ENCODE results near the gene SYK. TPM values are rescaled to one million over a fixed set of nuclear protein-coding genes. Genes with fewer than 3 reads are reported as not detected.
"Not testable (repeated sequence)": the region's sequence is repeated elsewhere in the genome, so short reads cannot be mapped to it uniquely, and the experiment has no call there.

Gene SYK
- total and polyA plus RNA-seq, 2 donors (not counting 1 experiment from before 2014, with no cell fraction given), result not detected

- Histone ChIP-seq H3K27me3 (ENCODE audit: control insufficient read depth, insufficient read depth, low read length) (no peaks in the 10 kb centered on the region), H3K79me2 (ENCODE audit: control insufficient read depth, insufficient read depth, low read length) (no peaks in the 10 kb centered on the region), H3K4me1 (ENCODE audit: control insufficient read depth, extremely low read depth, insufficient read depth, low read length) (no peaks in the 10 kb centered on the region), H3K36me3 (ENCODE audit: control insufficient read depth, insufficient read depth, low read length) (no peaks in the 10 kb centered on the region), H3K27ac (ENCODE audit: insufficient read depth, low read length) (no peak overlapping the region), H3K9me3 (ENCODE audit: control insufficient read depth, insufficient read depth, low read depth, low read length) (no peaks in the 10 kb centered on the region), H3K9ac (ENCODE audit: insufficient read depth, low read length) (no peak overlapping the region), H3K4me3 (replicated peaks in 1 of 4; ENCODE audit: control extremely low read depth in 1 of 4, insufficient read depth in 1 of 4, low read depth in 3 of 4, low read length in 4 of 4) (no peak overlapping the region), H3K4me2 (ENCODE audit: extremely low read depth, insufficient read depth, low read length) (no peak overlapping the region), H4K20me1 (ENCODE audit: control insufficient read depth, extremely low read depth, insufficient read depth, low read length) (no peaks in the 10 kb centered on the region), H2AFZ (ENCODE audit: low read length) (no peak overlapping the region)
- TF ChIP-seq EZH2 (IDR thresholded peaks at IDR 0.05; ENCODE audit: low read length, missing control alignments), result no peak
- TF ChIP-seq, protein P1, sequence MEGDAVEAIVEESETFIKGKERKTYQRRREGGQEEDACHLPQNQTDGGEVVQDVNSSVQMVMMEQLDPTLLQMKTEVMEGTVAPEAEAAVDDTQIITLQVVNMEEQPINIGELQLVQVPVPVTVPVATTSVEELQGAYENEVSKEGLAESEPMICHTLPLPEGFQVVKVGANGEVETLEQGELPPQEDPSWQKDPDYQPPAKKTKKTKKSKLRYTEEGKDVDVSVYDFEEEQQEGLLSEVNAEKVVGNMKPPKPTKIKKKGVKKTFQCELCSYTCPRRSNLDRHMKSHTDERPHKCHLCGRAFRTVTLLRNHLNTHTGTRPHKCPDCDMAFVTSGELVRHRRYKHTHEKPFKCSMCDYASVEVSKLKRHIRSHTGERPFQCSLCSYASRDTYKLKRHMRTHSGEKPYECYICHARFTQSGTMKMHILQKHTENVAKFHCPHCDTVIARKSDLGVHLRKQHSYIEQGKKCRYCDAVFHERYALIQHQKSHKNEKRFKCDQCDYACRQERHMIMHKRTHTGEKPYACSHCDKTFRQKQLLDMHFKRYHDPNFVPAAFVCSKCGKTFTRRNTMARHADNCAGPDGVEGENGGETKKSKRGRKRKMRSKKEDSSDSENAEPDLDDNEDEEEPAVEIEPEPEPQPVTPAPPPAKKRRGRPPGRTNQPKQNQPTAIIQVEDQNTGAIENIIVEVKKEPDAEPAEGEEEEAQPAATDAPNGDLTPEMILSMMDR (conservative IDR thresholded peaks at IDR 0.05 in 1 of 2, IDR thresholded peaks at IDR 0.05 in 1 of 2; ENCODE audit: low read depth in 1 of 2, low read length in 2 of 2), result no peak
- no peak for DNase-seq (ENCODE audit: low read depth in 2 of 2)
Measured at GRCh38 chr9:90787771-90788460, 13.7 kb upstream of the SYK start.

DNA sequence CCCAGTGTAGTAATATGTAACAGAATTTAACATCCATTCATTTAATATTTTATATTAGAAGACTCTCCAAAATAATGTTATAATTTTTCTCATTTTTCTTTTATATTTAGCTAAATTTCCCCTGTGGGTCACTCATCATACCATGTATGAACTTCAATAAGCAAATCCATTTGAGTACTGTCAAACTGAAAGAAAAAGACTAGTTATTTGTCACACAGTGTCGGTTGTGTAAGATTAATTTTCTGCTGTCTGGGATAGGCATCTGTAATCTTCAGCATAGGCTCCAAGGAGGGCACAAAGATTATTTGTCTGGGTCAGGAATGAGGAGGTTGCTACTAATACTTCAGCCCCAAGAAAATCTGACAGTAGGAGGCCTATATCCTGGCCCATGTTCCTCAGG, 13.1 kb upstream of the SYK start:
- not testable (repeated sequence) for H3K9me3 ChIP-seq (ENCODE audit: control insufficient read depth, insufficient read depth, low read depth, low read length); H3K36me3 ChIP-seq (ENCODE audit: control insufficient read depth, insufficient read depth, low read length); H3K4me1 ChIP-seq (ENCODE audit: control insufficient read depth, extremely low read depth, insufficient read depth, low read length); H4K20me1 ChIP-seq (ENCODE audit: control insufficient read depth, extremely low read depth, insufficient read depth, low read length); H3K27me3 ChIP-seq (ENCODE audit: control insufficient read depth, insufficient read depth, low read length); H3K4me2 ChIP-seq (ENCODE audit: extremely low read depth, insufficient read depth, low read length); H3K9ac ChIP-seq (ENCODE audit: insufficient read depth, low read length); H3K4me3 ChIP-seq (replicated peaks in 1 of 4; ENCODE audit: control extremely low read depth in 1 of 4, insufficient read depth in 1 of 4, low read depth in 3 of 4, low read length in 4 of 4); H3K27ac ChIP-seq (ENCODE audit: insufficient read depth, low read length); H2AFZ ChIP-seq (ENCODE audit: low read length); DNase-seq (ENCODE audit: low read depth in 2 of 2); H3K79me2 ChIP-seq (ENCODE audit: control insufficient read depth, insufficient read depth, low read length)

- no peak overlapping the region for H3K27ac ChIP-seq (ENCODE audit: insufficient read depth, low read length)
- no peaks in the 10 kb centered on the region for H3K27me3 ChIP-seq (ENCODE audit: control insufficient read depth, insufficient read depth, low read length)
- no peaks in the 10 kb centered on the region for H3K4me1 ChIP-seq (ENCODE audit: control insufficient read depth, extremely low read depth, insufficient read depth, low read length)
- H3K79me2 ChIP-seq (ENCODE audit: control insufficient read depth, insufficient read depth, low read length), result no peaks in the 10 kb centered on the region
- H2AFZ ChIP-seq (ENCODE audit: low read length), result no peak overlapping the region
- no peaks in the 10 kb centered on the region for H4K20me1 ChIP-seq (ENCODE audit: control insufficient read depth, extremely low read depth, insufficient read depth, low read length)
- H3K36me3 ChIP-seq (ENCODE audit: control insufficient read depth, insufficient read depth, low read length), result no peaks in the 10 kb centered on the region
- H3K9me3 ChIP-seq (ENCODE audit: control insufficient read depth, insufficient read depth, low read depth, low read length), result no peaks in the 10 kb centered on the region
- H3K4me2 ChIP-seq (ENCODE audit: extremely low read depth, insufficient read depth, low read length), result no peak overlapping the region
- DNase-seq (ENCODE audit: low read depth in 2 of 2), result no peak
- no peak overlapping the region for H3K4me3 ChIP-seq (replicated peaks in 1 of 4; ENCODE audit: control extremely low read depth in 1 of 4, insufficient read depth in 1 of 4, low read depth in 3 of 4, low read length in 4 of 4)
- no peak overlapping the region for H3K9ac ChIP-seq (ENCODE audit: insufficient read depth, low read length)
- TF ChIP-seq, protein P1 (conservative IDR thresholded peaks at IDR 0.05 in 1 of 2, IDR thresholded peaks at IDR 0.05 in 1 of 2; ENCODE audit: low read depth in 1 of 2, low read length in 2 of 2), result no peak
- no peak for TF ChIP-seq EZH2 (IDR thresholded peaks at IDR 0.05; ENCODE audit: low read length, missing control alignments)
Measured at GRCh38 chr9:90789408-90789807, 12.2 kb upstream of the SYK start.
